BJ (cell line): Measurements from ENCODE around the gene EHD3. TPM values are rescaled to one million over a fixed set of nuclear protein-coding genes. Genes with fewer than 3 reads are reported as not detected.

Source experiments
- CTCF ChIA-PET: fragments of 350-600 bp; formaldehyde crosslinking; extraction: SDS; loops from one replicate; lab custom pipeline; 2021; ENCODE audit warnings: antibody characterized with exemption, inconsistent platforms; lab: Yijun Ruan, JAX
- POLR2A ChIA-PET: fragments of 300-600 bp; sonication (Branson Sonifier 250); formaldehyde crosslinking; extraction: SDS; loops from one replicate; lab custom pipeline; 2021; ENCODE audit warnings: antibody characterized with exemption; lab: Charles Lee
- DNase-seq: peaks from one replicate; pipeline ENCODE4 v3.0.0-alpha.2; 2011; ENCODE audit warnings: low read depth
- H3K27me3 ChIP-seq: 2 replicates; pipeline ENCODE4 v1.6.0; 2011; ENCODE audit warnings: low read length; ENCODE audit not compliant: control insufficient read depth, insufficient read depth
- H3K36me3 ChIP-seq: 2 replicates; pipeline ENCODE4 v1.5.1; 2011; ENCODE audit warnings: low read length; ENCODE audit not compliant: control insufficient read depth, insufficient read depth
- H3K4me3 ChIP-seq: 2 replicates; pipeline ENCODE4 v1.5.1; 2011; ENCODE audit warnings: low read depth, mild to moderate bottlenecking, control low read depth, low read length
- CTCF ChIP-seq: IDR thresholded peaks from 2 replicates; pipeline ENCODE4 v1.5.1; 2011; ENCODE audit warnings: low read depth, mild to moderate bottlenecking, control low read depth, inconsistent platforms, low read length, moderate library complexity; ENCODE audit not compliant: insufficient read depth
- polyA plus RNA-seq: library from polyadenylated mRNA; depleted of rRNA; stranded (reverse); fragments of >200 nt; gene quantifications from 2 replicates; pipeline ENCODE4 v1.2.3, GENCODE V29; 2011

Gene EHD3
- polyA plus RNA-seq, 1 experiment: 69.4 TPM

GRCh38 chr2:31299547-31299946 lies 65.6 kb downstream of the EHD3 start:
- no peak for DNase-seq
- ChIA-PET CTCF (interaction anchor here (0.7 to 1.1 kb wide), 2 partner anchors 17 to 34 kb away, joined by 3 read pairs; no protein-coding TSS in a partner anchor), POLR2A (no interaction called here)
- no peaks in the 10 kb centered on the region for H3K36me3 ChIP-seq
- H3K4me3 ChIP-seq: no peak overlapping the region
- TF ChIP-seq CTCF: no peak
- H3K27me3 ChIP-seq: no peaks in the 10 kb centered on the region

GRCh38 chr2:31300309-31300708 lies 66.4 kb downstream of the EHD3 start:
- CTCF ChIA-PET: interaction anchor here (1.1 kb wide), 2 partner anchors 16 to 26 kb away, joined by 3 read pairs; no protein-coding TSS in a partner anchor
- POLR2A ChIA-PET: no interaction called here
- DNase-seq: no peak
- H3K4me3 ChIP-seq: no peak overlapping the region
- no peak for TF ChIP-seq CTCF
- no peaks in the 10 kb centered on the region for H3K27me3 ChIP-seq
- no peaks in the 10 kb centered on the region for H3K36me3 ChIP-seq

GRCh38 chr2:31302940-31303563 lies 69.1 kb downstream of the EHD3 start:
- Histone ChIP-seq H3K36me3 (no peaks in the 10 kb centered on the region), H3K4me3 (no peak overlapping the region), H3K27me3 (no peaks in the 10 kb centered on the region)
- CTCF ChIA-PET: no interaction called here
- POLR2A ChIA-PET: no interaction called here
- no peak for DNase-seq
- TF ChIP-seq CTCF: no peak

GRCh38 chr2:31304816-31305215 lies 70.9 kb downstream of the EHD3 start:
- POLR2A ChIA-PET: no interaction called here
- no peaks in the 10 kb centered on the region for H3K36me3 ChIP-seq
- DNase-seq: no peak
- no peaks in the 10 kb centered on the region for H3K27me3 ChIP-seq
- TF ChIP-seq CTCF: no peak
- CTCF ChIA-PET: interaction anchor here (0.7 kb wide), 1 partner anchor 8 kb away, joined by 3 read pairs; no protein-coding TSS in a partner anchor
- H3K4me3 ChIP-seq: no peak overlapping the region

- H3K27me3 ChIP-seq: no peaks in the 10 kb centered on the region
- no peak for TF ChIP-seq CTCF
- H3K36me3 ChIP-seq: no peaks in the 10 kb centered on the region
- POLR2A ChIA-PET: no interaction called here
- no peak overlapping the region for H3K4me3 ChIP-seq
- no peak for DNase-seq
- CTCF ChIA-PET: interaction anchor here (0.9 to 1.7 kb wide), 3 partner anchors 20 to 91 kb away, joined by 3 to 6 read pairs (median 4); no protein-coding TSS in a partner anchor
These were observed 78.9 kb downstream of the EHD3 start for GRCh38 chr2:31312898-31313297.
